Measurements from ENCODE around the gene RMND5B. TPM values are rescaled to one million over a fixed set of nuclear protein-coding genes. Genes with fewer than 3 reads are reported as not detected.
A peak's percentile ranks its signal among the peaks of the same experiment; 100 is the strongest.

Gene RMND5B
- total and polyA plus RNA-seq, 2 experiments from 2014 or later, result 27.2 to 42.2 TPM

- no peak overlapping the region for H2AFZ ChIP-seq
- no peak for DNase-seq (ENCODE audit: low spot score)
- no peak overlapping the region for H3K27ac ChIP-seq
- H3K27me3 ChIP-seq, result peaks cover 7% of the 10 kb centered on the region
- TF ChIP-seq EZH2phosphoT487 (IDR thresholded peaks at IDR 0.05; ENCODE audit: low read depth, severe bottlenecking, unreplicated experiment) (no peak), CTCF (IDR thresholded peaks at IDR 0.05; ENCODE audit: poor library complexity) (no peak), EZH2 (IDR thresholded peaks at IDR 0.05; ENCODE audit: borderline replicate concordance) (no peak)
- H3K79me2 ChIP-seq, result no peaks in the 10 kb centered on the region
- no peaks in the 10 kb centered on the region for H4K20me1 ChIP-seq (ENCODE audit: insufficient read depth, poor library complexity, severe bottlenecking)
- H3K36me3 ChIP-seq (replicated peaks; ENCODE audit: insufficient read depth, low read depth), result no peaks in the 10 kb centered on the region
- H3K4me1 ChIP-seq (ENCODE audit: insufficient read depth), result peaks cover 13% of the 10 kb centered on the region
- no peak overlapping the region for H3K4me3 ChIP-seq
- no peak overlapping the region for H3K4me2 ChIP-seq
- H3K9me2 ChIP-seq (replicated peaks; ENCODE audit: insufficient read depth), result no peaks in the 10 kb centered on the region
- WGBS (ENCODE audit: low lambda C conversion rate, missing lambda C conversion rate), result 97% methylated on average over 27 of the region's 27 CpGs
- no peaks in the 10 kb centered on the region for H3K9me3 ChIP-seq (ENCODE audit: low read depth)
Observed at GRCh38 chr5:178119915-178120606, 10.8 kb upstream of the RMND5B start.

GRCh38 chr5:178120607-178121357, 10.0 kb upstream of the RMND5B start:
- Histone ChIP-seq H3K79me2 (no peaks in the 10 kb centered on the region), H3K4me2 (no peak overlapping the region), H3K27me3 (peaks cover 2% of the 10 kb centered on the region), H3K27ac (no peak overlapping the region), H3K9me3 (ENCODE audit: low read depth) (no peaks in the 10 kb centered on the region), H2AFZ (no peak overlapping the region), H3K36me3 (replicated peaks; ENCODE audit: insufficient read depth, low read depth) (no peaks in the 10 kb centered on the region), H4K20me1 (ENCODE audit: insufficient read depth, poor library complexity, severe bottlenecking) (no peaks in the 10 kb centered on the region), H3K4me3 (no peak overlapping the region), H3K4me1 (ENCODE audit: insufficient read depth) (peaks cover 7% of the 10 kb centered on the region), H3K9me2 (replicated peaks; ENCODE audit: insufficient read depth) (no peaks in the 10 kb centered on the region)
- WGBS (ENCODE audit: low lambda C conversion rate, missing lambda C conversion rate), result 81% methylated on average over 28 of the region's 29 CpGs
- peak; percentile 73 for DNase-seq (ENCODE audit: low spot score)
- TF ChIP-seq EZH2 (IDR thresholded peaks at IDR 0.05; ENCODE audit: borderline replicate concordance), result no peak
- TF ChIP-seq CTCF (IDR thresholded peaks at IDR 0.05; ENCODE audit: poor library complexity), result peak; percentile 37

- H3K27ac ChIP-seq, result no peak overlapping the region
- WGBS (ENCODE audit: low lambda C conversion rate, missing lambda C conversion rate), result 96% methylated on average over 35 of the region's 38 CpGs
- no peak for DNase-seq (ENCODE audit: low spot score)
Observed at GRCh38 chr5:178121391-178122276, 9.2 kb upstream of the RMND5B start.

More at GRCh38 chr5:178121391-178122276, 9.2 kb upstream of the RMND5B start:
- H2AFZ ChIP-seq, result no peak overlapping the region
- no peaks in the 10 kb centered on the region for H3K4me1 ChIP-seq (ENCODE audit: insufficient read depth)
- H3K9me2 ChIP-seq (replicated peaks; ENCODE audit: insufficient read depth), result no peaks in the 10 kb centered on the region
- no peak overlapping the region for H3K4me3 ChIP-seq
- no peaks in the 10 kb centered on the region for H3K27me3 ChIP-seq
- no peaks in the 10 kb centered on the region for H3K79me2 ChIP-seq
- no peak overlapping the region for H3K4me2 ChIP-seq
- no peaks in the 10 kb centered on the region for H4K20me1 ChIP-seq (ENCODE audit: insufficient read depth, poor library complexity, severe bottlenecking)
- TF ChIP-seq EZH2 (IDR thresholded peaks at IDR 0.05; ENCODE audit: borderline replicate concordance) (no peak), EZH2phosphoT487 (IDR thresholded peaks at IDR 0.05; ENCODE audit: low read depth, severe bottlenecking, unreplicated experiment) (no peak), CTCF (IDR thresholded peaks at IDR 0.05; ENCODE audit: poor library complexity) (no peak)
- H3K9me3 ChIP-seq (ENCODE audit: low read depth), result no peaks in the 10 kb centered on the region
- H3K36me3 ChIP-seq (replicated peaks; ENCODE audit: insufficient read depth, low read depth), result no peaks in the 10 kb centered on the region

Measured in hepatocyte (in vitro differentiated cells).